Smooth muscle cell (in vitro differentiated cells): ENCODE data around the gene TRIO. TPM values are rescaled to one million over a fixed set of nuclear protein-coding genes. Genes with fewer than 3 reads are reported as not detected.

Experiments used
- DNase-seq: peaks from one replicate; lab custom pipeline; 2025; ENCODE audit not compliant: unreplicated experiment; lab: John Stamatoyannopoulos, UW
- H2AFZ ChIP-seq: fragments of 200-600 bp; sonication (generic); 2 replicates; pipeline ENCODE4 v1.6.0; 2016; ENCODE audit warnings: antibody characterized with exemption, low read depth, mild to moderate bottlenecking
- H3F3A ChIP-seq: fragments of 200-600 bp; sonication (generic); 2 replicates; pipeline ENCODE4 v1.6.0; 2017; ENCODE audit warnings: antibody characterized with exemption, low read depth
- H3K27ac ChIP-seq: fragments of 200-600 bp; sonication (generic); 2 replicates; pipeline ENCODE4 v1.5.1; 2016; ENCODE audit warnings: low read depth, mild to moderate bottlenecking
- H3K27me3 ChIP-seq: fragments of 200-600 bp; sonication (generic); 2 replicates; pipeline ENCODE4 v1.6.1; 2016; ENCODE audit warnings: low read depth, mild to moderate bottlenecking
- H3K36me3 ChIP-seq: fragments of 200-600 bp; sonication (generic); 2 replicates; pipeline ENCODE4 v1.5.1; 2016; ENCODE audit warnings: low read depth
- H3K4me1 ChIP-seq: fragments of 200-600 bp; sonication (generic); 2 replicates; pipeline ENCODE4 v1.5.1; 2016; ENCODE audit warnings: low read depth
- H3K4me2 ChIP-seq: fragments of 200-600 bp; sonication (generic); 2 replicates; pipeline ENCODE4 v1.6.0; 2016; ENCODE audit warnings: mild to moderate bottlenecking
- H3K4me3 ChIP-seq: fragments of 200-600 bp; sonication (generic); 2 replicates; pipeline ENCODE4 v1.5.1; 2016; ENCODE audit warnings: mild to moderate bottlenecking
- H3K79me2 ChIP-seq: fragments of 200-600 bp; sonication (generic); 2 replicates; pipeline ENCODE4 v1.6.0; 2016; ENCODE audit warnings: low read depth, mild to moderate bottlenecking
- H3K9ac ChIP-seq: fragments of 200-600 bp; sonication (generic); 2 replicates; pipeline ENCODE4 v1.6.0; 2016; ENCODE audit warnings: low read depth
- H3K9me3 ChIP-seq: fragments of 200-600 bp; sonication (generic); replicated peaks from 2 replicates; pipeline ENCODE4 v1.5.1; 2016; ENCODE audit warnings: low read depth
- H4K20me1 ChIP-seq: fragments of 200-600 bp; sonication (generic); 2 replicates; pipeline ENCODE4 v1.6.0; 2016; ENCODE audit warnings: low read depth
- CTCF ChIP-seq: fragments of 200-600 bp; sonication (generic); IDR thresholded peaks from 2 replicates; pipeline ENCODE4 v1.5.1; 2017; ENCODE audit warnings: borderline replicate concordance, mild to moderate bottlenecking, antibody characterized with exemption; ENCODE audit not compliant: insufficient read depth, poor library complexity, severe bottlenecking
- WGBS: methylation state at CpG from one replicate; pipeline ENCODE4 v1.1.7; 2016; ENCODE audit warnings: low lambda C conversion rate; 5-methylcytosine and 5-hydroxymethylcytosine counted together
- polyA plus RNA-seq: library from polyadenylated mRNA; unstranded; fragments of >200 nt; fragmentation: Nextera tagmentation; extraction: Ambion mirVana; gene quantifications from 2 replicates; pipeline ENCODE4 v1.2.1, GENCODE V29; 2016
- total RNA-seq: library from RNA; depleted of rRNA; stranded (reverse); fragments of >200 nt; gene quantifications from 2 replicates; pipeline ENCODE4 v1.2.3, GENCODE V29; 2014

TRIO gene
- total and polyA plus RNA-seq, 2 experiments from 2014 or later, result 10.2 to 118 TPM

DNA sequence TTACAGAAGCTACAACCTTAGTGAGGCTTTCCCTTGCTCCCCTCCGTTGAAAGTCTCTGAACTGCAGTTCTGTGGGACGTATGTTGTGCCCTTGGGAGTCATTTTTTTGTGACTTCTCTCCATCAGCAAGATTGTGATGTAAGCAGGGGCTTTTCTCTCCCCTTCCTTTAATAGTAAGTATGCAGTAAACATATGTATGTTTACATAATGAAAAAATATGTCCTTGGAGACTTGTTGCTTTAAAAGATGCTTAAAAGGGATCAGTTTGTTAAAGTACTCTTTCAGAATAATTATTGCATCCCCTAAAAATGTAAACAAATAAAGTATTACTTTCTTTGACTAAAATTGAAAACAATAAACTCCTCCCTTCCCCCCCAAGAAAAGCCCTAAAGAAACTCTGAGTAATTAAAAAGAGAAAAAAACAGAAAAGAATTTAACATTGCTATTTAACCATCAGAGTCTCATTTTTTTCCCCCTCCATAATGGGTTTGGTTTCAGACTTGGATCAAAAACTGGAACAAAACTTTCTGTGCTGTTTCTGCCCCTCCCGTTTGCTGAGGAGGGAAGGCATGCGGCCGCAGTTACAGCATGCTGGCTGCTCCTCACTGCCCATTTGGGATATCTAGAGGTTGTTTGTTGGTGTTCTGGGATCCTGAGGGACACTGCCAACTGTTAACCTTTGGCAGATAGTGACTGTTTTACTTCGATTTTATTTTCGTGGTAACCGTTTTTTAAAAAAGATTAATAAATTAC lies 40.2 kb downstream of the TRIO start:
- Histone ChIP-seq H4K20me1 (peaks cover 44% of the 10 kb centered on the region), H3K9me3 (no peaks in the 10 kb centered on the region), H3K27ac (peak overlapping the region; percentile 96), H2AFZ (no peak overlapping the region), H3K27me3 (no peaks in the 10 kb centered on the region), H3K4me1 (peaks cover 63% of the 10 kb centered on the region), H3K79me2 (peaks cover 100% of the 10 kb centered on the region), H3F3A (peaks cover 33% of the 10 kb centered on the region), H3K9ac (no peak overlapping the region), H3K36me3 (no peaks in the 10 kb centered on the region), H3K4me3 (no peak overlapping the region), H3K4me2 (peak overlapping the region; percentile 23)
- WGBS, result 51% methylated on average over 8 of the region's 8 CpGs
- no peak for TF ChIP-seq CTCF
- DNase-seq, result no peak

DNA sequence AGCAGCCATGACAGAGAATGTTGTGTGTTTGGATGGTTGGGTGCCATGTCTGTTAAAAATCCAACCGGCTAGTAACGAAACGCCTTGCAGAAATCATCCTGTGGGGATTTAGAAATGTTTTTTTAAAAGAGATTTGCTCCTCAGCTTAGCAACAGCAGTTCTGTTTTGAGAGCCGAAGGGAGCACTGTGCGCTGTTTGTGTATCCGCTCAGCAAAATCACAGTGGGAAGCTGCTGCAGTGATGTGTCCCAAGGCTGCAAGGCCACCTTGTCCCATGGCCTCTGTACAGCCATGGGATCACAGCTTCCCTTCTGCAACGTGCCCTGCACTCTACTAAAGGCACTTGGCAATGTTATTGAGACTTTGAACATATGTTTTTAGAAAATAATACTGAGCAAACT lies 40.9 kb downstream of the TRIO start:
- no peak overlapping the region for H3K4me3 ChIP-seq
- no peaks in the 10 kb centered on the region for H3K36me3 ChIP-seq

GRCh38 chr5:14184725-14185124 lies 41.6 kb downstream of the TRIO start:
- no peaks in the 10 kb centered on the region for H3K9me3 ChIP-seq
- peaks cover 100% of the 10 kb centered on the region for H3K79me2 ChIP-seq
- peak overlapping the region; percentile 96 for H3K27ac ChIP-seq
- no peak overlapping the region for H3K4me3 ChIP-seq
- peaks cover 39% of the 10 kb centered on the region for H3F3A ChIP-seq
- peak overlapping the region; percentile 9 for H3K9ac ChIP-seq
- DNase-seq, result no peak
- H3K36me3 ChIP-seq, result no peaks in the 10 kb centered on the region
- no peak for TF ChIP-seq CTCF
- peak overlapping the region; percentile 75 for H3K4me2 ChIP-seq
- WGBS, result 73% methylated on average over 11 of the region's 11 CpGs
- peaks cover 57% of the 10 kb centered on the region for H3K4me1 ChIP-seq
- H2AFZ ChIP-seq, result no peak overlapping the region
- no peaks in the 10 kb centered on the region for H3K27me3 ChIP-seq
- peaks cover 32% of the 10 kb centered on the region for H4K20me1 ChIP-seq

More for the DNA sequence above, 40.9 kb downstream of the TRIO start:
- DNase-seq, result no peak
- H3K9me3 ChIP-seq, result no peaks in the 10 kb centered on the region
- no peak for TF ChIP-seq CTCF
- H3K27me3 ChIP-seq, result no peaks in the 10 kb centered on the region
- peak overlapping the region; percentile 23 for H3K4me2 ChIP-seq
- H4K20me1 ChIP-seq, result peaks cover 37% of the 10 kb centered on the region
- peaks cover 33% of the 10 kb centered on the region for H3F3A ChIP-seq
- WGBS, result 32% methylated on average over 7 of the region's 7 CpGs
- H2AFZ ChIP-seq, result no peak overlapping the region
- H3K27ac ChIP-seq, result peak overlapping the region; percentile 96
- H3K79me2 ChIP-seq, result peaks cover 100% of the 10 kb centered on the region
- H3K9ac ChIP-seq, result peak overlapping the region; percentile 9
- H3K4me1 ChIP-seq, result peaks cover 60% of the 10 kb centered on the region
